H9 (cell line): Measurements from ENCODE around the gene PLD3. TPM values are rescaled to one million over a fixed set of nuclear protein-coding genes. Genes with fewer than 3 reads are reported as not detected.
A peak's percentile ranks its signal among the peaks of the same experiment; 100 is the strongest.

Source experiments
- DNase-seq: peaks from one replicate; pipeline ENCODE4 v3.0.0-alpha.2; 2017
- H2AFZ ChIP-seq: one replicate; pipeline ENCODE4 v1.6.1; 2013; ENCODE audit warnings: mild to moderate bottlenecking, low read length, control low read depth, moderate library complexity
- H2AK5ac ChIP-seq: 2 replicates; pipeline ENCODE4 v1.6.1; 2013; ENCODE audit warnings: low read length, control low read depth, mixed read lengths; ENCODE audit not compliant: insufficient read length
- H2BK120ac ChIP-seq: one replicate; pipeline ENCODE4 v1.6.1; 2013; ENCODE audit warnings: low read depth, mild to moderate bottlenecking, low read length, control low read depth, inconsistent platforms; ENCODE audit not compliant: poor library complexity, severe bottlenecking
- H2BK12ac ChIP-seq: 2 replicates; pipeline ENCODE4 v1.6.1; 2013; ENCODE audit warnings: low read length, control low read depth, mixed read lengths, low read depth; ENCODE audit not compliant: insufficient read length
- H2BK15ac ChIP-seq: 2 replicates; pipeline ENCODE4 v1.6.1; 2013; ENCODE audit warnings: low read depth, low read length, control low read depth
- H2BK20ac ChIP-seq: one replicate; pipeline ENCODE4 v1.6.1; 2013; ENCODE audit warnings: low read depth, mild to moderate bottlenecking, low read length, control low read depth, inconsistent platforms; ENCODE audit not compliant: poor library complexity, severe bottlenecking
- H2BK5ac ChIP-seq: 2 replicates; pipeline ENCODE4 v1.6.1; 2013; ENCODE audit warnings: low read length, control low read depth, mixed read lengths; ENCODE audit not compliant: insufficient read length
- H3K14ac ChIP-seq: 2 replicates; pipeline ENCODE4 v1.6.1; 2013; ENCODE audit warnings: low read length, control low read depth; ENCODE audit not compliant: insufficient read depth
- H3K18ac ChIP-seq: 2 replicates; pipeline ENCODE4 v1.6.1; 2013; ENCODE audit warnings: low read depth, mild to moderate bottlenecking, mixed read lengths, low read length, control low read depth; ENCODE audit not compliant: insufficient read length
- H3K23ac ChIP-seq: 2 replicates; pipeline ENCODE4 v1.6.1; 2013; ENCODE audit warnings: low read length, control low read depth, mixed read lengths, low read depth; ENCODE audit not compliant: insufficient read length
- H3K23me2 ChIP-seq: 2 replicates; pipeline ENCODE4 v1.6.1; 2013; ENCODE audit warnings: low read depth, mild to moderate bottlenecking, mixed read lengths, low read length, control low read depth; ENCODE audit not compliant: insufficient read length, poor library complexity, severe bottlenecking
- H3K27ac ChIP-seq: 2 replicates; pipeline ENCODE4 v1.5.1; 2013; ENCODE audit warnings: low read length, control low read depth, mixed read lengths, low read depth; ENCODE audit not compliant: insufficient read length
- H3K27me3 ChIP-seq: 2 replicates; pipeline ENCODE4 v1.6.1; 2013; ENCODE audit warnings: low read length, control low read depth, inconsistent platforms; ENCODE audit not compliant: insufficient read depth
- H3K4ac ChIP-seq: 2 replicates; pipeline ENCODE4 v1.6.1; 2013; ENCODE audit warnings: low read depth, mild to moderate bottlenecking, control low read depth, inconsistent platforms, low read length, moderate library complexity
- H3K4me1 ChIP-seq: 2 replicates; pipeline ENCODE4 v1.6.1; 2013; ENCODE audit warnings: low read length, control low read depth, inconsistent platforms; ENCODE audit not compliant: insufficient read depth
- H3K4me2 ChIP-seq: 2 replicates; pipeline ENCODE4 v1.6.1; 2013; ENCODE audit warnings: low read length, control low read depth, mixed read lengths; ENCODE audit not compliant: insufficient read length, insufficient read depth
- H3K56ac ChIP-seq: 2 replicates; pipeline ENCODE4 v1.6.1; 2013; ENCODE audit warnings: low read depth, mild to moderate bottlenecking, mixed read lengths, low read length, control low read depth; ENCODE audit not compliant: insufficient read length
- H3K79me1 ChIP-seq: 2 replicates; pipeline ENCODE4 v1.6.1; 2013; ENCODE audit warnings: low read depth, mild to moderate bottlenecking, moderate library complexity, low read length, control low read depth, inconsistent platforms; ENCODE audit not compliant: insufficient read depth, poor library complexity, severe bottlenecking
- H3K79me2 ChIP-seq: 2 replicates; pipeline ENCODE4 v1.6.1; 2013; ENCODE audit warnings: low read length, control low read depth, inconsistent platforms; ENCODE audit not compliant: insufficient read depth
- H3K9ac ChIP-seq: 2 replicates; pipeline ENCODE4 v1.6.1; 2013; ENCODE audit warnings: low read length, control low read depth, mixed read lengths; ENCODE audit not compliant: insufficient read length; ENCODE audit errors: extremely low read depth
- H3K9me3 ChIP-seq: one replicate; pipeline ENCODE4 v1.6.1; 2013; ENCODE audit warnings: low read depth, low read length, inconsistent platforms; ENCODE audit not compliant: control insufficient read depth
- H3T11ph ChIP-seq: one replicate; pipeline ENCODE4 v1.6.1; 2013; ENCODE audit warnings: mild to moderate bottlenecking, low read length, control low read depth, inconsistent platforms
- H4K20me1 ChIP-seq: one replicate; pipeline ENCODE4 v1.6.1; 2013; ENCODE audit not compliant: control insufficient read depth, insufficient read length, insufficient read depth
- H4K5ac ChIP-seq: 2 replicates; pipeline ENCODE4 v1.6.1; 2013; ENCODE audit warnings: low read depth, mild to moderate bottlenecking, mixed read lengths, low read length, control low read depth; ENCODE audit not compliant: insufficient read length
- H4K8ac ChIP-seq: replicated peaks from 2 replicates; pipeline ENCODE4 v1.6.1; 2013; ENCODE audit warnings: low read length, control low read depth, mixed read lengths, low read depth; ENCODE audit not compliant: insufficient read length
- H4K91ac ChIP-seq: 2 replicates; pipeline ENCODE4 v1.6.1; 2013; ENCODE audit warnings: low read depth, mild to moderate bottlenecking, moderate library complexity, mixed read lengths, low read length, control low read depth; ENCODE audit not compliant: insufficient read length
- H3K27ac Mint-ChIP-seq, 3 experiments: 2 replicates in 2 of 3; 3 replicates in 1 of 3; pipeline ENCODE4 v1.8.0; 2020 to 2021; ENCODE audit warnings: mixed read lengths in 3 of 3, mild to moderate bottlenecking in 1 of 3, moderate library complexity in 1 of 3
- H3K27me3 Mint-ChIP-seq: 2 replicates; pipeline ENCODE4 v1.8.0; 2021; ENCODE audit warnings: low read depth, mild to moderate bottlenecking, moderate library complexity, mixed read lengths
- H3K36me3 Mint-ChIP-seq, 3 experiments: 2 replicates in 2 of 3; 3 replicates in 1 of 3; pipeline ENCODE4 v1.8.0; 2020 to 2021; ENCODE audit warnings: low read depth in 3 of 3, mixed read lengths in 3 of 3; ENCODE audit not compliant: insufficient read depth in 1 of 3
- H3K4me1 Mint-ChIP-seq, 2 experiments: 2 replicates each; pipeline ENCODE4 v1.8.0; 2020; ENCODE audit warnings: mixed read lengths in 2 of 2
- H3K4me3 Mint-ChIP-seq, 2 experiments: 2 replicates in 1 of 2; 3 replicates in 1 of 2; pipeline ENCODE4 v1.8.0; 2020 to 2021; ENCODE audit warnings: mild to moderate bottlenecking in 2 of 2, mixed read lengths in 2 of 2, moderate library complexity in 1 of 2
- H3K9me3 Mint-ChIP-seq, 2 experiments: 2 replicates in 1 of 2; 3 replicates in 1 of 2; pipeline ENCODE4 v1.8.0; 2020; ENCODE audit warnings: mild to moderate bottlenecking in 2 of 2, mixed read lengths in 2 of 2, moderate library complexity in 1 of 2
- WGBS: extraction: QIAGEN DNeasy Blood & Tissue Kit; methylation state at CpG from one replicate; pipeline ENCODE4 v1.1.7; 2013; ENCODE audit warnings: missing lambda C conversion rate, low lambda C conversion rate, mixed read lengths; ENCODE audit not compliant: insufficient read length; ENCODE audit errors: extremely low coverage; 5-methylcytosine and 5-hydroxymethylcytosine counted together
- total RNA-seq: library from RNA; stranded (reverse); gene quantifications from 2 replicates; pipeline ENCODE4 v1.2.1, GENCODE V29; 2021
- TF ChIP-seq, protein P1 (sequence below): fragments of 200-600 bp; sonication (generic); conservative IDR thresholded peaks from 3 replicates; pipeline ENCODE4 v1.8.0; 2021; ENCODE audit warnings: antibody characterized with exemption, mild to moderate bottlenecking

The PLD3 gene
- total RNA-seq, 1 experiment from 2014 or later, result 194 TPM

GRCh38 chr19:40380199-40381037, 31.9 kb downstream of the PLD3 start:
- Mint-ChIP-seq H3K4me3 (no peak overlapping the region), H3K27me3 (peaks cover 5% of the 10 kb centered on the region; the same call in 1 of the 2 replicates), H3K36me3 (peaks cover 0 to 21% (median 12%) of the 10 kb centered on the region in 3 experiments; a peak in 3 of 7 replicates), H3K27ac (peak overlapping the region in 1 of 3 experiments; percentile 19; a peak in 3 of 7 replicates), H3K9me3 (no peaks in the 10 kb centered on the region), H3K4me1 (peaks cover 4 to 9% of the 10 kb centered on the region in 2 experiments)
- Histone ChIP-seq H3K79me1 (no peaks in the 10 kb centered on the region), H3K14ac (no peak overlapping the region), H3K4ac (no peak overlapping the region), H2BK20ac (no peak overlapping the region), H3K23me2 (no peaks in the 10 kb centered on the region), H3K4me1 (no peaks in the 10 kb centered on the region), H3K27ac (no peak overlapping the region), H2AFZ (no peak overlapping the region), H2BK120ac (no peak overlapping the region), H2BK12ac (no peak overlapping the region), H2AK5ac (no peak overlapping the region), H3K9ac (no peak overlapping the region), H3K23ac (no peak overlapping the region), H4K91ac (no peak overlapping the region), H3K27me3 (no peaks in the 10 kb centered on the region), H2BK5ac (no peak overlapping the region), H4K20me1 (peaks cover 2% of the 10 kb centered on the region), H4K8ac (no peak overlapping the region), H4K5ac (no peak overlapping the region), H3T11ph (no peak overlapping the region), H3K56ac (no peak overlapping the region), H2BK15ac (no peak overlapping the region), H3K18ac (no peak overlapping the region), H3K4me2 (no peak overlapping the region), H3K9me3 (no peaks in the 10 kb centered on the region), H3K79me2 (no peaks in the 10 kb centered on the region)
- TF ChIP-seq, protein P1, sequence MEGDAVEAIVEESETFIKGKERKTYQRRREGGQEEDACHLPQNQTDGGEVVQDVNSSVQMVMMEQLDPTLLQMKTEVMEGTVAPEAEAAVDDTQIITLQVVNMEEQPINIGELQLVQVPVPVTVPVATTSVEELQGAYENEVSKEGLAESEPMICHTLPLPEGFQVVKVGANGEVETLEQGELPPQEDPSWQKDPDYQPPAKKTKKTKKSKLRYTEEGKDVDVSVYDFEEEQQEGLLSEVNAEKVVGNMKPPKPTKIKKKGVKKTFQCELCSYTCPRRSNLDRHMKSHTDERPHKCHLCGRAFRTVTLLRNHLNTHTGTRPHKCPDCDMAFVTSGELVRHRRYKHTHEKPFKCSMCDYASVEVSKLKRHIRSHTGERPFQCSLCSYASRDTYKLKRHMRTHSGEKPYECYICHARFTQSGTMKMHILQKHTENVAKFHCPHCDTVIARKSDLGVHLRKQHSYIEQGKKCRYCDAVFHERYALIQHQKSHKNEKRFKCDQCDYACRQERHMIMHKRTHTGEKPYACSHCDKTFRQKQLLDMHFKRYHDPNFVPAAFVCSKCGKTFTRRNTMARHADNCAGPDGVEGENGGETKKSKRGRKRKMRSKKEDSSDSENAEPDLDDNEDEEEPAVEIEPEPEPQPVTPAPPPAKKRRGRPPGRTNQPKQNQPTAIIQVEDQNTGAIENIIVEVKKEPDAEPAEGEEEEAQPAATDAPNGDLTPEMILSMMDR, result no peak
- WGBS, result no CpG with 5 or more reads among the region's 37 CpGs
- DNase-seq, result no peak
